Measurements from ENCODE around the gene NOS1AP. TPM values are rescaled to one million over a fixed set of nuclear protein-coding genes. Genes with fewer than 3 reads are reported as not detected.

Gene NOS1AP
- total and polyA plus RNA-seq, 9 of the 15 experiments (the other 6 are each of a cell fraction or from before 2014, with no cell fraction given), result 0.07 to 1.5 (median 0.22) TPM

DNA sequence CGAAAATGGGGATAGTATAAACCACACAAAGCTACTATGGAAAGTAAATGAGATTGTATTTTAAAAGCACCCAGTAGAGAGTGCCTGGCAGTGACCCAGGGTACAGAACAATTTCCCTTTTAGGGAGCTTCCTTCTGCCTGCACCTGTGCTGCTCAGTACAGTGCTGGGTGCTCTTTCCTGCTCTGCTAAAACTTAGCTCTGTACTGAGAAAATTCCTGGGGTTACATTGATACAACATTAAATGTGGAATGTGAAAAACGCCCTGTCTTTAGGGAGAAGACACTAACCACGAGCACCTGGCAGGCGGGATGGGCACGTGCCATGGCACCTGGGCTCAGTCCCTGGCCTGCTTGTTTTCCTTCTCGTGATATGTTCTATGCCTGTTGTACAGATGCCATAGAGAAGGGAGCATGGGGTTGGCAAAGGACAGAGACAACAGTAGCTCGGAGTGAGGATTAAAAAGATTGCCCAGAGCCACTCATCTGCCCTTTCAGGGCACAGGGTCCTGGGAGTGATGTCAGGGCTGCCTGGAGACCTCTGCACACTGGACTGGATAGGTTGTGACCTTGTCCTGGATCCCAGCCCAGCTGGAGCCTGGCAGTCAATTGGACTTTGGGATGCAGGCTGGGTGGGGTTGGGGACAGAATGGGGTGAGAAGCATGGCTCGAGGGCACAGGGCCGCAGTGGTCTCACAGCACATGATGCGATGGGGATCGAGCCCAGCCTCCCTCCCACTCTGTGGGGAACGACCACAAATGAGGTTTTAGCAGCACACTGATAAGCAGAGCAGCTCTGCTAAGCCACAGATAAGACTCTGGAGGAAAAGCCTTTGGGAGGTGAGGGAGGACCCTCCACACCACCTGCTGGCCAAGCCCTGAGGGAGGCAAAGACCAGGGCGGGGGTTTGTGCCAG lies 302.9 kb downstream of the NOS1AP start (continued):
- TF ChIP-seq POLR2AphosphoS5 (IDR thresholded peaks at IDR 0.05; ENCODE audit: control insufficient read depth, insufficient read depth, low read depth, low read length), result peak; percentile 98
- TF ChIP-seq NCOA2 (IDR thresholded peaks at IDR 0.05; ENCODE audit: partially characterized antibody in 2 of 2), result peak in 1 of 2 experiments; percentile 48
- peak; percentile 46; the same call in 1 of the 2 replicates for TF ChIP-seq ZNF644 (tag; IDR thresholded peaks at IDR 0.05; ENCODE audit: low read depth)
- peak in 1 of 2 experiments; percentile 70; a peak in 1 of 4 replicates for TF ChIP-seq ETV6 (IDR thresholded peaks at IDR 0.05; ENCODE audit: borderline replicate concordance in 1 of 2, low read depth in 2 of 2, low read length in 1 of 2)
- no peak for TF ChIP-seq ETV6 (CRISPR knock-in tag; IDR thresholded peaks at IDR 0.05; ENCODE audit: borderline replicate concordance)
- TF ChIP-seq TBL1XR1 (IDR thresholded peaks at IDR 0.05; ENCODE audit: low read length in 2 of 2), result peak; percentile 80 to 87; a peak in 3 of 4 replicates
- peak; percentile 6; the same call in 1 of the 2 replicates for TF ChIP-seq MECOM (CRISPR knock-in tag; IDR thresholded peaks at IDR 0.05)
- TF ChIP-seq ZBED1 (IDR thresholded peaks at IDR 0.05), result peak; percentile 91
- TF ChIP-seq U2AF1 (optimal IDR thresholded peaks at IDR 0.05; ENCODE audit: low read depth, low read length), result no peak
- TF ChIP-seq TCF3 (CRISPR knock-in tag; IDR thresholded peaks at IDR 0.05), result peak; percentile 99
- TF ChIP-seq, protein P1, sequence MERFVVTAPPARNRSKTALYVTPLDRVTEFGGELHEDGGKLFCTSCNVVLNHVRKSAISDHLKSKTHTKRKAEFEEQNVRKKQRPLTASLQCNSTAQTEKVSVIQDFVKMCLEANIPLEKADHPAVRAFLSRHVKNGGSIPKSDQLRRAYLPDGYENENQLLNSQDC (CRISPR knock-in tag; IDR thresholded peaks at IDR 0.05), result no peak; the same call in 1 of the 2 replicates
- TF ChIP-seq SMARCA4 (IDR thresholded peaks at IDR 0.05), result peak; percentile 98
- TF ChIP-seq, protein P2, sequence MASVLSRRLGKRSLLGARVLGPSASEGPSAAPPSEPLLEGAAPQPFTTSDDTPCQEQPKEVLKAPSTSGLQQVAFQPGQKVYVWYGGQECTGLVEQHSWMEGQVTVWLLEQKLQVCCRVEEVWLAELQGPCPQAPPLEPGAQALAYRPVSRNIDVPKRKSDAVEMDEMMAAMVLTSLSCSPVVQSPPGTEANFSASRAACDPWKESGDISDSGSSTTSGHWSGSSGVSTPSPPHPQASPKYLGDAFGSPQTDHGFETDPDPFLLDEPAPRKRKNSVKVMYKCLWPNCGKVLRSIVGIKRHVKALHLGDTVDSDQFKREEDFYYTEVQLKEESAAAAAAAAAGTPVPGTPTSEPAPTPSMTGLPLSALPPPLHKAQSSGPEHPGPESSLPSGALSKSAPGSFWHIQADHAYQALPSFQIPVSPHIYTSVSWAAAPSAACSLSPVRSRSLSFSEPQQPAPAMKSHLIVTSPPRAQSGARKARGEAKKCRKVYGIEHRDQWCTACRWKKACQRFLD (CRISPR knock-in tag; IDR thresholded peaks at IDR 0.05), result peak; percentile 94
- TF ChIP-seq ATF1 (CRISPR knock-in tag; IDR thresholded peaks at IDR 0.05), result no peak
- peak; percentile 53 for TF ChIP-seq ATF1 (tag; IDR thresholded peaks at IDR 0.05)
- TF ChIP-seq BDP1 (IDR thresholded peaks at IDR 0.05; ENCODE audit: insufficient read depth, insufficient read length), result no peak
- no peak; the same call in 1 of the 2 replicates for TF ChIP-seq GTF2E2 (tag; IDR thresholded peaks at IDR 0.05)
- TF ChIP-seq, protein P3, sequence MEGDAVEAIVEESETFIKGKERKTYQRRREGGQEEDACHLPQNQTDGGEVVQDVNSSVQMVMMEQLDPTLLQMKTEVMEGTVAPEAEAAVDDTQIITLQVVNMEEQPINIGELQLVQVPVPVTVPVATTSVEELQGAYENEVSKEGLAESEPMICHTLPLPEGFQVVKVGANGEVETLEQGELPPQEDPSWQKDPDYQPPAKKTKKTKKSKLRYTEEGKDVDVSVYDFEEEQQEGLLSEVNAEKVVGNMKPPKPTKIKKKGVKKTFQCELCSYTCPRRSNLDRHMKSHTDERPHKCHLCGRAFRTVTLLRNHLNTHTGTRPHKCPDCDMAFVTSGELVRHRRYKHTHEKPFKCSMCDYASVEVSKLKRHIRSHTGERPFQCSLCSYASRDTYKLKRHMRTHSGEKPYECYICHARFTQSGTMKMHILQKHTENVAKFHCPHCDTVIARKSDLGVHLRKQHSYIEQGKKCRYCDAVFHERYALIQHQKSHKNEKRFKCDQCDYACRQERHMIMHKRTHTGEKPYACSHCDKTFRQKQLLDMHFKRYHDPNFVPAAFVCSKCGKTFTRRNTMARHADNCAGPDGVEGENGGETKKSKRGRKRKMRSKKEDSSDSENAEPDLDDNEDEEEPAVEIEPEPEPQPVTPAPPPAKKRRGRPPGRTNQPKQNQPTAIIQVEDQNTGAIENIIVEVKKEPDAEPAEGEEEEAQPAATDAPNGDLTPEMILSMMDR (IDR thresholded peaks at IDR 0.05 in 2 of 3, conservative IDR thresholded peaks at IDR 0.05 in 1 of 3; ENCODE audit: insufficient read depth in 2 of 3, low read depth in 1 of 3, low read length in 3 of 3), result peak; percentile 45 to 67 (median 53); a peak in 5 of 6 replicates
- no peak for TF ChIP-seq HLTF (IDR thresholded peaks at IDR 0.05)
- no peak for TF ChIP-seq COPS2 (conservative IDR thresholded peaks at IDR 0.05)
- peak; percentile 90 for TF ChIP-seq NFIC (IDR thresholded peaks at IDR 0.05)
- TF ChIP-seq, protein P4, sequence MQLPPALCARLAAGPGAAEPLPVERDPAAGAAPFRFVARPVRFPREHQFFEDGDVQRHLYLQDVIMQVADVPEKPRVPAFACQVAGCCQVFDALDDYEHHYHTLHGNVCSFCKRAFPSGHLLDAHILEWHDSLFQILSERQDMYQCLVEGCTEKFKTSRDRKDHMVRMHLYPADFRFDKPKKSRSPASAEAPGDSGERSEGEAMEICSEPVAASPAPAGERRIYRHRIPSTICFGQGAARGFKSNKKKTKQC (CRISPR knock-in tag; IDR thresholded peaks at IDR 0.05), result peak; percentile 44; the same call in 1 of the 2 replicates
- TF ChIP-seq KDM5B (IDR thresholded peaks at IDR 0.05; ENCODE audit: insufficient replicate concordance, low read depth, low read length), result no peak
